IMR-90 (cell line): ENCODE results near the gene BCL2. TPM values are rescaled to one million over a fixed set of nuclear protein-coding genes. Genes with fewer than 3 reads are reported as not detected.

Experiments used
- ATAC-seq: fragments of 200-7000 bp; cut with Tn5 transposase; 2 replicates; pipeline ENCODE4 v1.9.1; 2020; ENCODE audit warnings: low read depth, mild to moderate bottlenecking, moderate library complexity
- BruUV-seq: library from RNA; stranded (reverse); fragments of 400-500 nt; replicated peaks from 2 replicates; lab custom pipeline; 2021; lab: Mats Ljungman, UMichigan
- CTCF ChIA-PET: fragments of 300-600 bp; formaldehyde crosslinking; extraction: SDS; loops from one replicate; lab custom pipeline; 2021; ENCODE audit warnings: antibody characterized with exemption; lab: Yijun Ruan, JAX
- POLR2A ChIA-PET: fragments of 300-600 bp; sonication (Branson Sonifier 250); formaldehyde crosslinking; loops from one replicate; lab custom pipeline; 2022; ENCODE audit warnings: antibody characterized with exemption; ENCODE audit not compliant: unreplicated experiment; lab: Charles Lee
- DNase-seq: peaks from one replicate; pipeline ENCODE4 v3.0.0; 2013
- H2AFZ ChIP-seq: replicated peaks from 2 replicates; pipeline ENCODE3; 2013; ENCODE audit warnings: low read length, mild to moderate bottlenecking; ENCODE audit not compliant: poor library complexity
- H2AK5ac ChIP-seq: 2 replicates; pipeline ENCODE4 v1.6.1; 2013; ENCODE audit warnings: low read depth, low read length, inconsistent platforms
- H2AK9ac ChIP-seq: replicated peaks from 2 replicates; pipeline ENCODE3; 2013; ENCODE audit warnings: mild to moderate bottlenecking, low read depth, low read length, moderate library complexity; ENCODE audit not compliant: poor library complexity
- H2BK120ac ChIP-seq: 2 replicates; pipeline ENCODE4 v1.6.1; 2013; ENCODE audit warnings: low read depth, low read length, inconsistent platforms
- H2BK15ac ChIP-seq: 3 replicates; pipeline ENCODE4 v1.6.1; 2013; ENCODE audit warnings: low read depth, low read length, inconsistent platforms
- H2BK20ac ChIP-seq: 2 replicates; pipeline ENCODE4 v1.6.1; 2013; ENCODE audit warnings: low read depth, mild to moderate bottlenecking, inconsistent platforms, low read length, moderate library complexity
- H2BK5ac ChIP-seq: 2 replicates; pipeline ENCODE4 v1.6.1; 2013; ENCODE audit warnings: mild to moderate bottlenecking, low read depth, low read length, inconsistent platforms; ENCODE audit not compliant: poor library complexity, severe bottlenecking
- H3K14ac ChIP-seq: replicated peaks from 2 replicates; pipeline ENCODE4 v1.6.1; 2013; ENCODE audit warnings: low read depth, low read length, inconsistent platforms
- H3K18ac ChIP-seq: 2 replicates; pipeline ENCODE4 v1.6.1; 2013; ENCODE audit warnings: low read depth, low read length, control low read depth
- H3K23ac ChIP-seq: 2 replicates; pipeline ENCODE4 v1.6.1; 2013; ENCODE audit warnings: low read depth, low read length, inconsistent platforms
- H3K27ac ChIP-seq: 2 replicates; pipeline ENCODE4 v1.5.1; 2013; ENCODE audit warnings: mild to moderate bottlenecking, control low read depth, low read length; ENCODE audit not compliant: insufficient read depth
- H3K27me3 ChIP-seq: 2 replicates; pipeline ENCODE4 v1.6.1; 2013; ENCODE audit warnings: low read length; ENCODE audit not compliant: control insufficient read depth, insufficient read depth
- H3K36me3 ChIP-seq: 2 replicates; pipeline ENCODE4 v1.6.1; 2013; ENCODE audit warnings: low read length, mixed read lengths; ENCODE audit not compliant: control insufficient read depth, insufficient read depth
- H3K4ac ChIP-seq: 2 replicates; pipeline ENCODE4 v1.6.1; 2013; ENCODE audit warnings: low read depth, low read length, inconsistent platforms
- H3K4me1 ChIP-seq: 2 replicates; pipeline ENCODE4 v1.6.1; 2013; ENCODE audit warnings: low read length, mixed read lengths; ENCODE audit not compliant: control insufficient read depth, insufficient read depth
- H3K4me2 ChIP-seq: 2 replicates; pipeline ENCODE4 v1.6.1; 2013; ENCODE audit warnings: low read depth, mild to moderate bottlenecking, control low read depth, low read length, moderate library complexity
- H3K4me3 ChIP-seq: 2 replicates; pipeline ENCODE4 v1.5.1; 2013; ENCODE audit warnings: low read depth, mild to moderate bottlenecking, control low read depth, low read length, moderate library complexity; ENCODE audit not compliant: insufficient read depth
- H3K56ac ChIP-seq: 2 replicates; pipeline ENCODE4 v1.6.1; 2013; ENCODE audit warnings: low read length, inconsistent platforms; ENCODE audit not compliant: insufficient read depth; ENCODE audit errors: extremely low read depth
- H3K79me1 ChIP-seq, 2 experiments: 2 replicates each; pipeline ENCODE4 v1.6.1; 2013; ENCODE audit warnings: low read length in 2 of 2, inconsistent platforms in 1 of 2, low read depth in 1 of 2
- H3K9ac ChIP-seq: 2 replicates; pipeline ENCODE4 v1.6.1; 2013; ENCODE audit warnings: low read depth, low read length, control low read depth
- H3K9me1 ChIP-seq: 2 replicates; pipeline ENCODE4 v1.6.1; 2013; ENCODE audit warnings: low read length, inconsistent platforms; ENCODE audit not compliant: insufficient read depth
- H3K9me3 ChIP-seq: 2 replicates; pipeline ENCODE4 v1.6.1; 2013; ENCODE audit warnings: low read length; ENCODE audit not compliant: control insufficient read depth, insufficient read depth
- H4K20me1 ChIP-seq: 2 replicates; pipeline ENCODE4 v1.6.1; 2013; ENCODE audit warnings: low read length, inconsistent platforms; ENCODE audit not compliant: insufficient read depth
- H4K5ac ChIP-seq: 2 replicates; pipeline ENCODE4 v1.6.1; 2013; ENCODE audit warnings: mild to moderate bottlenecking, low read depth, low read length, control low read depth
- H4K8ac ChIP-seq, 2 experiments: 2 replicates each; pipeline ENCODE4 v1.6.1; 2013; ENCODE audit warnings: low read depth in 2 of 2, low read length in 2 of 2, control low read depth in 1 of 2, inconsistent platforms in 1 of 2
- H4K91ac ChIP-seq: 2 replicates; pipeline ENCODE4 v1.6.1; 2013; ENCODE audit warnings: low read depth, low read length, inconsistent platforms; ENCODE audit not compliant: insufficient read depth
- BHLHE40 ChIP-seq: fragments of 150-350 bp; IDR thresholded peaks from 2 replicates; pipeline ENCODE4 v1.6.1; 2016; ENCODE audit warnings: mild to moderate bottlenecking, low read depth, low read length
- CEBPB ChIP-seq: IDR thresholded peaks from 2 replicates; pipeline ENCODE4 v1.6.1; 2012; ENCODE audit warnings: low read depth, low read length, improper control_type of control experiment
- CHD1 ChIP-seq: IDR thresholded peaks from 2 replicates; pipeline ENCODE4 v1.6.1; 2012; ENCODE audit warnings: low read depth, low read length, improper control_type of control experiment
- CTCF ChIP-seq: conservative IDR thresholded peaks from 2 replicates; pipeline ENCODE4 v1.5.1; 2012; ENCODE audit warnings: mild to moderate bottlenecking, low read depth, low read length, improper control_type of control experiment
- FOS ChIP-seq: fragments of 150-350 bp; IDR thresholded peaks from 2 replicates; pipeline ENCODE4 v1.6.1; 2016; ENCODE audit warnings: low read depth, low read length
- MAFK ChIP-seq: IDR thresholded peaks from 2 replicates; pipeline ENCODE4 v1.6.1; 2012; ENCODE audit warnings: low read depth, low read length, improper control_type of control experiment
- MAZ ChIP-seq: IDR thresholded peaks from 2 replicates; pipeline ENCODE4 v1.6.1; 2012; ENCODE audit warnings: low read depth, mild to moderate bottlenecking, low read length, improper control_type of control experiment, moderate library complexity, borderline replicate concordance
- MXI1 ChIP-seq: IDR thresholded peaks from 2 replicates; pipeline ENCODE4 v1.6.1; 2012; ENCODE audit warnings: low read depth, mild to moderate bottlenecking, low read length, moderate library complexity, borderline replicate concordance
- NFE2L2 ChIP-seq: fragments of 150-350 bp; IDR thresholded peaks from 2 replicates; pipeline ENCODE4 v1.6.1; 2016; ENCODE audit warnings: low read depth, mild to moderate bottlenecking, low read length
- POLR2A ChIP-seq: IDR thresholded peaks from 2 replicates; pipeline ENCODE4 v1.6.1; 2012; ENCODE audit warnings: mild to moderate bottlenecking, low read depth, low read length
- RAD21 ChIP-seq: IDR thresholded peaks from 2 replicates; pipeline ENCODE4 v1.6.1; 2012; ENCODE audit warnings: low read length, improper control_type of control experiment
- RCOR1 ChIP-seq: IDR thresholded peaks from 2 replicates; pipeline ENCODE4 v1.6.1; 2012; ENCODE audit warnings: mild to moderate bottlenecking, low read length, improper control_type of control experiment; ENCODE audit not compliant: insufficient replicate concordance
- RFX5 ChIP-seq: IDR thresholded peaks from 2 replicates; pipeline ENCODE4 v1.8.0; 2012; ENCODE audit warnings: low read depth, mild to moderate bottlenecking, low read length, moderate library complexity
- SMC3 ChIP-seq: fragments of 150-350 bp; IDR thresholded peaks from 2 replicates; pipeline ENCODE4 v1.6.1; 2016; ENCODE audit warnings: low read depth, mild to moderate bottlenecking, antibody characterized with exemption, low read length, moderate library complexity
- WGBS, 2 experiments: methylation state at CpG; one replicate each; pipeline versions ENCODE4 v1.1.5 to v1.1.7; 2013; ENCODE audit warnings: missing lambda C conversion rate in 2 of 2; ENCODE audit not compliant: insufficient read length in 1 of 2; ENCODE audit errors: extremely low coverage in 2 of 2; 5-methylcytosine and 5-hydroxymethylcytosine counted together
- dilution Hi-C: fragments of 300-500 bp; cut with HindIII; formaldehyde crosslinking; loops from one replicate; pipeline ENCODE4 v1.14.3; 2018; ENCODE audit warnings: low sequenced_read_pairs; ENCODE audit not compliant: unreplicated experiment
- in situ Hi-C: fragments of 300-500 bp; cut with MboI; formaldehyde crosslinking; loops from 3 replicates; pipeline ENCODE4 v1.14.3; 2019; ENCODE audit warnings: low sequenced_read_pairs, inconsistent platforms, mixed read lengths
- intact Hi-C: fragments of 100-400 bp; cut with micrococcal nuclease; formaldehyde crosslinking; loops from 2 replicates; pipeline ENCODE4 v1.10.0; 2022
- polyA plus RNA-seq, 3 experiments: library from polyadenylated mRNA; depleted of rRNA; stranded (reverse); fragments of >200 nt; gene quantifications; 2 replicates each; pipeline ENCODE4 v1.2.3, GENCODE V29; 2012; ENCODE audit warnings: low replicate concordance in 1 of 3
- total RNA-seq: library from RNA; depleted of rRNA; stranded (reverse); fragments of >200 nt; gene quantifications from 2 replicates; pipeline ENCODE4 v1.2.3, GENCODE V29; 2012
- TF ChIP-seq, protein P1 (sequence below): fragments of 150-350 bp; IDR thresholded peaks from 2 replicates; pipeline ENCODE4 v1.6.1; 2016; ENCODE audit warnings: low read depth, mild to moderate bottlenecking, low read length, moderate library complexity, borderline replicate concordance
- TF ChIP-seq, protein P2 (sequence below): fragments of 150-350 bp; IDR thresholded peaks from 2 replicates; pipeline ENCODE4 v1.6.1; 2017; ENCODE audit warnings: mild to moderate bottlenecking, antibody characterized with exemption, low read length, low read depth

The BCL2 gene
- total and polyA plus RNA-seq, 2 of the 4 experiments (the other 2 are of a cell fraction) = 0.24 to 0.54 TPM

GRCh38 chr18:63189041-63189440, 130.5 kb downstream of the BCL2 start:
- ChIA-PET CTCF (no interaction called here), POLR2A (no interaction called here)
- no CpG with 5 or more reads among the region's 2 CpGs for WGBS, 2 experiments
- BruUV-seq = no TSS peak
- no peak overlapping the region for H3K14ac ChIP-seq
- no peak overlapping the region for H2BK5ac ChIP-seq
- no peak overlapping the region for H2AK9ac ChIP-seq
- intact Hi-C loops = no loop called here
- no peaks in the 10 kb centered on the region for H3K9me3 ChIP-seq
- H4K91ac ChIP-seq = no peak overlapping the region
- no peak overlapping the region for H3K18ac ChIP-seq
- ATAC-seq = no peak
- H4K5ac ChIP-seq = no peak overlapping the region
- dilution Hi-C loops = no loop called here
- H3K56ac ChIP-seq = no peak overlapping the region
- no peak overlapping the region for H2AFZ ChIP-seq
- no peak for DNase-seq
- no peak overlapping the region for H3K9ac ChIP-seq
- H3K36me3 ChIP-seq = no peaks in the 10 kb centered on the region
- no peak overlapping the region for H2BK15ac ChIP-seq
- no peak overlapping the region for H2BK120ac ChIP-seq
- no peak overlapping the region for H3K23ac ChIP-seq
- H3K79me1 ChIP-seq = no peaks in the 10 kb centered on the region
- no peak overlapping the region for H2BK20ac ChIP-seq
- H3K4me1 ChIP-seq = no peaks in the 10 kb centered on the region
- no peaks in the 10 kb centered on the region for H3K9me1 ChIP-seq
- no peaks in the 10 kb centered on the region for H4K20me1 ChIP-seq
- H4K8ac ChIP-seq = no peak overlapping the region
- peaks cover 6% of the 10 kb centered on the region for H3K27me3 ChIP-seq
- in situ Hi-C loops = no loop called here
- H3K4ac ChIP-seq = no peak overlapping the region
- no peak for TF ChIP-seq MAFK
- no peak for TF ChIP-seq BHLHE40
- no peak for TF ChIP-seq MAZ
- TF ChIP-seq, protein P1, sequence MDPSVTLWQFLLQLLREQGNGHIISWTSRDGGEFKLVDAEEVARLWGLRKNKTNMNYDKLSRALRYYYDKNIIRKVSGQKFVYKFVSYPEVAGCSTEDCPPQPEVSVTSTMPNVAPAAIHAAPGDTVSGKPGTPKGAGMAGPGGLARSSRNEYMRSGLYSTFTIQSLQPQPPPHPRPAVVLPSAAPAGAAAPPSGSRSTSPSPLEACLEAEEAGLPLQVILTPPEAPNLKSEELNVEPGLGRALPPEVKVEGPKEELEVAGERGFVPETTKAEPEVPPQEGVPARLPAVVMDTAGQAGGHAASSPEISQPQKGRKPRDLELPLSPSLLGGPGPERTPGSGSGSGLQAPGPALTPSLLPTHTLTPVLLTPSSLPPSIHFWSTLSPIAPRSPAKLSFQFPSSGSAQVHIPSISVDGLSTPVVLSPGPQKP = no peak
- TF ChIP-seq CHD1 = no peak
- TF ChIP-seq, protein P2, sequence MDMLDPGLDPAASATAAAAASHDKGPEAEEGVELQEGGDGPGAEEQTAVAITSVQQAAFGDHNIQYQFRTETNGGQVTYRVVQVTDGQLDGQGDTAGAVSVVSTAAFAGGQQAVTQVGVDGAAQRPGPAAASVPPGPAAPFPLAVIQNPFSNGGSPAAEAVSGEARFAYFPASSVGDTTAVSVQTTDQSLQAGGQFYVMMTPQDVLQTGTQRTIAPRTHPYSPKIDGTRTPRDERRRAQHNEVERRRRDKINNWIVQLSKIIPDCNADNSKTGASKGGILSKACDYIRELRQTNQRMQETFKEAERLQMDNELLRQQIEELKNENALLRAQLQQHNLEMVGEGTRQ = no peak
- TF ChIP-seq CEBPB = no peak
- TF ChIP-seq RCOR1 = no peak
- no peak for TF ChIP-seq CTCF
- TF ChIP-seq MXI1 = no peak
- no peak for TF ChIP-seq SMC3
- TF ChIP-seq NFE2L2 = no peak
- TF ChIP-seq RFX5 = no peak
- TF ChIP-seq POLR2A = no peak
- no peak for TF ChIP-seq FOS
- no peak for TF ChIP-seq RAD21
- H3K4me3 ChIP-seq = no peak overlapping the region
- H3K4me2 ChIP-seq = no peak overlapping the region
- H2AK5ac ChIP-seq = no peak overlapping the region
- no peak overlapping the region for H3K27ac ChIP-seq
